Left hindlimb (tissue), 1 donor: ENCODE data around the gene DYRK1A.
A peak's percentile ranks its signal among the peaks of the same experiment; 100 is the strongest.
"Not testable (repeated sequence)": the region's sequence is repeated elsewhere in the genome, so short reads cannot be mapped to it uniquely, and the experiment has no call there.

Experiments used
- DNase-seq: peaks from one replicate; pipeline ENCODE4 v3.0.0-alpha.2; 2018

DYRK1A gene

DNA sequence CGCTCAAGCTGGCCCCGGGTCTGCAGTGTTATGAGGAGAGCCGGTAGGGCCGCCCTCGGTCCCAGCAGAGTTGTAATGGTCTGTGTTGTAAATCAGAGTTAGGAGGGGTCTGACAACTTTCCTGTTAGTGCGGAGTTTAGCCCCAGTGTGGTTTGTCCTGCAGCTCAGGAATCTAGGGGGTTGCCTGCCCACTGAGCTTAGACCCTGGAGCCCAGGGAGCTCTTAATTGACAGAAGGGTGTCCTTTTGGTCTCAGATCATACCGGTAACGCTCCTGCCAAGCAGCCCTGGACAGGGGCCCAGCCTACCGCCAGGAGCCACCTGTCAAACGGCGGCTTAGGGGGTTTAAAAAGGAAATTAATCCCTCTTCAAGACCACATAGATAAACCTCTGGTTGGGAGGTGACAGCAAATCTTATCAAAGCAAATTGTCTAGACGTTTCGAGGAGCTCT is 164.4 kb downstream of the DYRK1A start:
- no peak for DNase-seq

GRCh38 chr21:37531431-37531932 is 164.9 kb downstream of the DYRK1A start:
- peak; percentile 74 for DNase-seq

- DNase-seq, result no peak
These were observed 166.6 kb downstream of the DYRK1A start for GRCh38 chr21:37532868-37533780.

GRCh38 chr21:37534431-37534830 is 167.9 kb downstream of the DYRK1A start:
- no peak for DNase-seq

- no peak for DNase-seq
These were observed 168.6 kb downstream of the DYRK1A start for GRCh38 chr21:37535130-37535529.

DNA sequence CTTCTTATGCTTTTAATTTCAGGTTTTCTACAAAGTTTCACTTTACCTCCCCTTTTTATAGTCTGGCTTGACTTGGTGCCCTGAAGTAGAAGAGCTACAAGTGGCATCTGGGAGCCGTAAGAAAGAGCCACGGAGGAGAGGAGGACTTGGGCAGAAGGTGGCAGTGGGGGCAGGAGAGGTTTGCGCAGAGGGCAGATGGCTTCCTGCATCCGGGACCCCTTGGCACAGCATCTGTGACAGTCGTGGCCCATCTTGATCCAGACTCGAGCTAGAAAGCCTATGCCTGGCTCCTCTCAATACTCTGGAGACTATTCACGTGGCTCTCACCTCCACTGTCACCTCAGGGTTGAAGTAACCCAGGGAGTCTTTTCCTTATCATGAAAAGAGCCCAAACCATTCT is 169.1 kb downstream of the DYRK1A start:
- no peak for DNase-seq

DNA sequence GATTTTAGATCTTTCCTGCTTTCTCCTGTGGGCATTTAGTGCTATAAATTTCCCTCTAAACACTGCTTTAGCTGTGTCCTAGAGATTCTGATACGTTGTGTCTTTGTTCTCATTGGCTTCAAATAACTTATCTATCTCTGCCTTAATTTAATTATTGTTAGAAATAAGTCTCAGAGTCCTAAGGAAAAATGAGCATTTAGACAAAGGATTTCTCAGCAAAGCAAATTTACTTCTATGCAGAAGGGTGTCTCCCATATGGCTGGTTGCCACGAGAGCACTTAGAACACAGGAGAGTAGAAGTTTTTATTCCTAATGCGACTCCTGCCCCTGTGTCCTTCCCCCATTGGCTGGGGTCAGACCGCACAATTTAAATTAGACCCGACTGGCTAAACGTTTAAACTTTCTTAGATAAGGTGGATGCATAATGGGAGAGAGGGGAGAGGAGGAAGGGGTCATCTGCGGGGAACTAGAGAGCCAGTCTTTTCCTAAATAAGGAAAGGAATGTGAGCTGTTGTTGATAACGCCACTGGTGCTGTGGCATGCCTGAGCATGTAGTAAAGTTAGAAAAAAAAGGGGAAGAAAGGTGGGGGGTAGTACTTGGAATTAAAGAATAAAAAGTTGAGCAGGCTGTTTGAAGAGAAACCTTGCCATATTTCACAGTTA is 170.2 kb downstream of the DYRK1A start:
- no peak for DNase-seq

DNA sequence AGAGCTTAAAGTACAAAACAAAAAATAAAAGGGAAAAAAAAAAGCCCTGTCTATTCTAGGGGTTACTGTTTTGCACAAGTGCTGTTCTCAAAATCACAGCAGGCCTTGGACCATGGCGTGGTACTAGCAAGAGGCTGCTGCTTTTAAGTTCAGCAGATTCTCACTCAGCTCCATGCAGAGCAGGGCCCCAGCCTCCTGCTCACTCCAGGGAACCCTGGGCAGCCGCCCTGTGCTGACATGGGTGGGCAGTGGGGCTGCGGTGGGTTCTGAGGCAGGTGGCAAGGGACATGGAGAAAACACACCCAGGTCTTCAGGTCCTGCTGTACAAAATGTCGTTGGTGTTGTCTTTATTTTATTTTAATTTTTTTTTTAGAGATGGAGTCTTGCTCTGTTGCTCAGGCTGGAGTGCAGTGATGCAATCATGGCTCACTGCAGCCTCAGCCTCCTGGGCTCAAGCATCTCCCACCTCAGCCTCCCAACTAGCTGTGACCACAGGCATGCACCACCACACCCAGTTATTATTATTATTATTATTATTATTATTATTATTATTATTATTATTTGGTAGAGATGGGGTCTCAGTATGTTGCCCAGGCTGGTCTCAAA is 170.9 kb downstream of the DYRK1A start:
- DNase-seq, result no peak

DNA sequence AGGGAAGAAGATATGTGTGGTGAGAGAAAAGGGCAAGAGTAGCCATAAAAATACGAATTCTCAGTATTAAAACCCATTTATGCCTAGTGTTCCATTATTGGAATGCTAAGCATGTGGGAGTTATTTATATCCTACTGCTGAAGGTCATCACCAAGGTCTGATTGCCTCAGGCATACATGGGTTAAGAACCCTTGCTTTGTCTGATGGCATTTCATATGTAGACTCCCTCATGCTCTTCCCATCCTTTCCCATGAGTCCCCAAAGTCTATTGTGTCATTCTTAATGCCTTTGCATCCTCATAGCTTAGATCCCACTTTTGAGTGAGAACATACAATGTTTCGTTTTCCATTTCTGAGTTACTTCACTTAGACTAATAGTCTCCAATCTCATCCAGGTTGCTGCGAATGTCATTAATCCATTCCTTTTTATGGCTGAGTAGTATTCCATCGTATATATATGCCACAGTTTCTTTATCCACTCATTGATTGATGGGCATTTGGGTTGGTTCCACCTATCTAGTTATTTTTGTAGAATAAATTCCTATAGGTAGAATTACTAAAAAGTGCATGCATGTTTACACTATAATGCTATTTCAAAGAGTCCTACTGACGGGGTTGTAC is 172.5 kb downstream of the DYRK1A start:
- no peak for DNase-seq

DNA sequence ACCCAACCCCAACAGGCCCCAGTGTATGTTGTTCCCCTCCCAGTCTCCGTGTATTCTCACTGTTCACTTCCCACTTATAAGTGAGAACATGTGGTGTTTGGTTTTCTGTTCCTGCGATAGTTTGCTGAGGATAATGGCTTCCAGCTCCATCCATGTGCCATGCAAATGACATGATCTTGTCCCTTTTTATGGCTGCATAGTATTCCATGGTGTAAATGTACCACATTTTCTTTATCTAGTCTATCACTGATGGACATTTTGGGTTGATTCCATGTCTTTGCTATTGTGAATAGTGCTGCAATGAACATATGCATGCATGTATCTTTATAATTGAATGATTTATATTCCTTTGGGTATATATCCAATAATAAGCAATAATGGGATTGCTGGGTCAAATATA is 174.6 kb downstream of the DYRK1A start:
- not testable (repeated sequence) for DNase-seq

GRCh38 chr21:37542512-37542911 is 175.9 kb downstream of the DYRK1A start:
- DNase-seq, result no peak

GRCh38 chr21:37546299-37546908 is 179.8 kb downstream of the DYRK1A start:
- no peak for DNase-seq

DNA sequence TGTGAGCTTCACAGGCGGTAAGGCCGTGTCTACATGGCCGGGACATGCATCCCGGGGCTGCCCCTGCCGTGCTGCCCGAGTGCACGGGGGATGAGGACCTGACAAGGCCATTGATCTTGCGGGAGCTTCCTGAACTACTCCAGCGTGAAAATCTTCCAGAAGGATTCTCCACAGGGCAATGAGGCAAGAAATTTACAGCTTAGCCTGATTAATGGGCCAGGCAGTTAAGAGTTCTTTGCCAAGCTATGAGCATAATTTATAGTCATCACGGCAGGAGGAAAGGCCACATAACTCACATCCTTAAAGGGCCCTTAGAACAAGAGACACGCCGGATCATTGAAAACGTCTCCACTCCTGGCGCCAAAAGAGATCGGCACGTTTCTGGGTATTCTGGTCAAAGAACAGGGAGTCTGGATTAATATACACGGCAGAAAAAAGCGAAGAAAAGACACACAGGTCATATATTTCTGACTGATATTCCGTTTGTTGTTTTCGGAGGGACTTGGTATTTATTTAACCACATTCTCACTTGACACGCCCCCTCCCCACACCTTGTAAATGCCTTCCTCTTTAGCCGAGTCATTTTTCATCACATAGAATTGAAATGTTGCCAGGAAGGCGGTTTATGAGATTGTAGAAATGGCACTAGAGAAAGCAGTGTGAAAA is 180.5 kb downstream of the DYRK1A start:
- no peak for DNase-seq

DNA sequence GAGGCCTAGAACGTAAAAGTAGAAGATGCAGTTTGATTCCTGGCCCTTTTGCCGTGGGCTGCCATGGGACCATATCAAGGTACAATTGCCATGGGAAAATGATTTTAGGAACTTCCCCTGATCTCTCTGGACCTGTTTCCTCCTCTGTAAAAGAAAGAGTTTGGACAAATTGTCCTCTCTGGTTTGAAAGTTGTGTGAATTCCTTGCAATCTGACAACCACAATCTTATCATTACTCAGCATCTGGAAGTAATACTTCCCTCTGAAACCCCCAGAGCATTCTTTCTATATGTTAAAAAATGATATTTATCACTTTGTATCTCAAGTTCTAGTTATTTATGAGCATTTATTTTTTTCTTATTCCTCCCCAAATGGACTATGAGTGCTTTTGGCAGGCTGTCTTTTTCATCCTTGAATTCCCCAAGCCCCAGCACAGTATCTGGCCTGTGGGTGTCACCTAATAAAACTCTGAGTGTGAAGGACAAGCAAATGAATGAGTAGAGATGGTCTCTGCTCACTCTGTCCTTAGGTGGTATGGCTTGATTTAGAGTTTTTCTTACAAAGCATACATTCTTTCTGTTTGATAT is 181.1 kb downstream of the DYRK1A start:
- DNase-seq, result no peak

- no peak for DNase-seq
These were observed 182.0 kb downstream of the DYRK1A start for GRCh38 chr21:37548521-37548981.

DNA sequence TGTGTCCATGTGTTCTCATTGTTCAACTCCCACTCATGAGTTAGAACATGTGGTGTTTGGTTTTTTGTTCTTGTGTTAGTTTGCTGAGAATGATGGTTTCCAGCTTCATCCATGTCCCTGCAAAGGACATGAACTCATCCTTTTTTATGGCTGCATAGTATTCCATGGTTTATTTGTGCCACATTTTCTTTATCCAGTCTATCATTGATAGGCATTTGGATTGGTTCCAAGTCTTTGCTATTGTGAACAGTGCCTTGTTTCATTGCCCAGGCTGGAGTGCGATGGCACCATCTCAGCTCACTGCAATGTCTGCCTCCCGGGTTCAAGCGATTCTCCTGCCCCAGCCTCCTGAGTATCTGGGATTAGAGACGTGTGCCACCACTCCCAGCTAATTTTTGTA is 183.2 kb downstream of the DYRK1A start:
- DNase-seq, result not testable (repeated sequence)

GRCh38 chr21:37550157-37550556 is 183.6 kb downstream of the DYRK1A start:
- DNase-seq, result no peak

GRCh38 chr21:37550618-37551330 is 184.2 kb downstream of the DYRK1A start:
- DNase-seq, result no peak

DNA sequence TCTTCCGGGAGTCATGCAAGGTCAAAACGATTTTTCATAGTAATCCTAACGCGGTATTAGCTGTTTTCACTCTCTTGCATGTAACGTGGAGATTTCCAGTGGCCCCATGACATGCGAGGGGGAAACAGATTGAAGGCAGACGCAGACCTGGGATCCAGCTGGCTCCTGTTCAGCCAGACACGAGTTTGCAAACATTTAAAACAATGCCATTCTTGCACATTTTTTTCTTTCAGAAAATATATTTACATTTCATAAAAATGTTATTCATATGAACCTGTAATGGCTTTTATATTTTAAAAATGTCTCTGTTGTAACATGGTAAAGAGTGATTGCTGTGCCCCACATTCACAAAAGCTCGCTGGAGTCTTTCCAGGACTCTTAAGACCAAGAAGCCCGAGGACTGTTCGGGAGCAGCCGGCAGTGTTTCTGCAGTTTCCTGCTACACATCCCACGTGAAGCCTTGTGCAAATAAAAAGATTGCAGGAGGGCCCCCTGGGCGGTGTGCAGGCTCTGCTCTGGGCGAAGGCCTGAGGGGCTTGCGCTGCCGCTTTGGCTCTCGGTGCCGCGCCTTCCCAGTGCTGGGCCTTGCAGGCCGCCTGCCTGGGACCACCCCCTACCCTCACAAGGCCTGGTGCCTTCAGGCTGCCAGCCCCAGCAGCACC is 184.9 kb downstream of the DYRK1A start:
- no peak for DNase-seq

DNA sequence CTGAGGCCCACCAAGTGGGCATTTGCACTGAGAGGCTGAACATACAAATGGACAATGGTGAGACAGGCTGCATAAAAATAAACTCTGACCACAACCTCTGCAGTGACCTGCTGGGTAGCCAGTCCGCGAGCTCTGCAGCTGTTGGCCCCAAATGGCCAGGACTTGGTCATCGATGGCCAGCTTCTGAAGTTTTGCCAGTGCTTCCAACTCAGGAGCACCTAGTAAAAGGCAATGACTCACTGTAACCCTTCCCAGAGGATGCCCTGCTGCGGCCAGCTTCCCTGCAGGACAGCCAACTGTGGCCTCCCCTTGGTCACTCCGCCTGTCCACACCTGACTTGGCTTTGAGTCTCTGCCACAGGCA is 185.4 kb downstream of the DYRK1A start:
- no peak for DNase-seq
